Osteoblast (primary cell): Measurements from ENCODE around the gene XYLT1. TPM values are rescaled to one million over a fixed set of nuclear protein-coding genes. Genes with fewer than 3 reads are reported as not detected.

Experiments
- DNase-seq: peaks from one replicate; pipeline ENCODE4 v3.0.0; 2011; ENCODE audit warnings: low spot score, mixed read lengths; ENCODE audit not compliant: insufficient read length; ENCODE audit errors: missing footprints
- H2AFZ ChIP-seq: 2 replicates; pipeline ENCODE4 v1.6.0; 2011; ENCODE audit warnings: mild to moderate bottlenecking, low read length
- H3K27ac ChIP-seq: 2 replicates; pipeline ENCODE4 v1.5.1; 2011; ENCODE audit warnings: mild to moderate bottlenecking, low read depth, low read length, moderate library complexity
- H3K27me3 ChIP-seq: 2 replicates; pipeline ENCODE4 v1.6.0; 2012; ENCODE audit warnings: mild to moderate bottlenecking, control low read depth, inconsistent platforms, low read length, moderate library complexity; ENCODE audit not compliant: insufficient read depth
- H3K36me3 ChIP-seq: 2 replicates; pipeline ENCODE4 v1.5.1; 2011; ENCODE audit warnings: mild to moderate bottlenecking, low read length, control low read depth, moderate library complexity; ENCODE audit not compliant: insufficient read depth
- H3K4me1 ChIP-seq: 2 replicates; pipeline ENCODE4 v1.5.1; 2011; ENCODE audit warnings: mild to moderate bottlenecking, low read length, control low read depth, moderate library complexity; ENCODE audit not compliant: insufficient read depth
- H3K4me2 ChIP-seq: 2 replicates; pipeline ENCODE4 v1.6.0; 2011; ENCODE audit warnings: mild to moderate bottlenecking, low read length; ENCODE audit not compliant: insufficient read depth
- H3K4me3 ChIP-seq: fragments of 200-600 bp; sonication (generic); 3 replicates; pipeline ENCODE4 v1.5.1; 2012; ENCODE audit warnings: mild to moderate bottlenecking, low read length, inconsistent platforms; ENCODE audit not compliant: insufficient read depth
- H3K79me2 ChIP-seq: 2 replicates; pipeline ENCODE4 v1.6.0; 2012; ENCODE audit warnings: mild to moderate bottlenecking, low read length, control low read depth, inconsistent platforms; ENCODE audit not compliant: insufficient read depth
- H3K9me3 ChIP-seq: 2 replicates; pipeline ENCODE4 v1.5.1; 2011; ENCODE audit warnings: low read depth, low read length, control low read depth
- H4K20me1 ChIP-seq: 2 replicates; pipeline ENCODE4 v1.6.0; 2012; ENCODE audit warnings: mild to moderate bottlenecking, low read length, control low read depth; ENCODE audit not compliant: insufficient read depth
- CTCF ChIP-seq: IDR thresholded peaks from 2 replicates; pipeline ENCODE4 v1.5.1; 2011; ENCODE audit warnings: mild to moderate bottlenecking, low read depth, low read length, moderate library complexity; ENCODE audit errors: extremely low read depth
- total RNA-seq: library from RNA; depleted of rRNA; stranded (reverse); fragments of >200 nt; gene quantifications from 2 replicates; pipeline ENCODE4 v1.2.3, GENCODE V29; 2012

Gene XYLT1
- total RNA-seq, 1 donor = 43.4 TPM

- Histone ChIP-seq H3K4me3 (no peak overlapping the region), H3K9me3 (no peaks in the 10 kb centered on the region), H3K36me3 (no peaks in the 10 kb centered on the region), H3K27ac (no peak overlapping the region), H2AFZ (no peak overlapping the region), H4K20me1 (peaks cover 15% of the 10 kb centered on the region), H3K27me3 (no peaks in the 10 kb centered on the region), H3K4me1 (peaks cover 7% of the 10 kb centered on the region), H3K79me2 (peaks cover 2% of the 10 kb centered on the region), H3K4me2 (peak overlapping the region; percentile 32)
- no peak for TF ChIP-seq CTCF
- peak; percentile 74 for DNase-seq
Measured at GRCh38 chr16:17235147-17235815, 235.5 kb downstream of the XYLT1 start.

GRCh38 chr16:17233318-17234002 lies 237.3 kb downstream of the XYLT1 start:
- Histone ChIP-seq H2AFZ (no peak overlapping the region), H3K4me1 (peaks cover 7% of the 10 kb centered on the region), H3K79me2 (peaks cover 2% of the 10 kb centered on the region), H4K20me1 (peaks cover 23% of the 10 kb centered on the region), H3K36me3 (no peaks in the 10 kb centered on the region), H3K4me3 (no peak overlapping the region), H3K4me2 (no peak overlapping the region), H3K27me3 (no peaks in the 10 kb centered on the region), H3K27ac (no peak overlapping the region), H3K9me3 (no peaks in the 10 kb centered on the region)
- no peak for DNase-seq
- no peak for TF ChIP-seq CTCF

- Histone ChIP-seq H4K20me1 (peaks cover 23% of the 10 kb centered on the region), H3K4me2 (no peak overlapping the region), H2AFZ (no peak overlapping the region), H3K79me2 (peaks cover 2% of the 10 kb centered on the region), H3K36me3 (no peaks in the 10 kb centered on the region), H3K4me1 (peaks cover 7% of the 10 kb centered on the region), H3K9me3 (no peaks in the 10 kb centered on the region), H3K27me3 (no peaks in the 10 kb centered on the region), H3K4me3 (no peak overlapping the region), H3K27ac (no peak overlapping the region)
- no peak for DNase-seq
- no peak for TF ChIP-seq CTCF
Measured at GRCh38 chr16:17232487-17232886, 238.3 kb downstream of the XYLT1 start.

- Histone ChIP-seq H3K4me2 (no peak overlapping the region), H2AFZ (no peak overlapping the region), H3K79me2 (peaks cover 2% of the 10 kb centered on the region), H3K27me3 (no peaks in the 10 kb centered on the region), H3K27ac (no peak overlapping the region), H3K4me1 (peaks cover 7% of the 10 kb centered on the region), H4K20me1 (peaks cover 28% of the 10 kb centered on the region), H3K4me3 (no peak overlapping the region), H3K36me3 (no peaks in the 10 kb centered on the region), H3K9me3 (no peaks in the 10 kb centered on the region)
- no peak for DNase-seq
- no peak for TF ChIP-seq CTCF
Measured at GRCh38 chr16:17231972-17232371, 238.8 kb downstream of the XYLT1 start.
